Stomach (tissue), 4 donors: Measurements from ENCODE around the gene USP54.

Experiments
- CTCF ChIP-seq, 7 experiments: fragments of 450-650 bp in 4 of 7; fragments of 200-600 bp in 3 of 7; sonication (generic) in 3 of 7; IDR thresholded peaks; one replicate each; pipeline ENCODE4 v1.5.1; 2016 to 2019; ENCODE audit warnings: antibody characterized with exemption in 7 of 7, control low read depth in 2 of 7, mild to moderate bottlenecking in 1 of 7
- EP300 ChIP-seq: sonication (generic); formaldehyde crosslinking; IDR thresholded peaks from one replicate; pipeline ENCODE4 v1.6.1; 2017; ENCODE audit warnings: antibody characterized with exemption

- TF ChIP-seq CTCF (IDR thresholded peaks at IDR 0.05), result no peak
- no peak for TF ChIP-seq EP300
Observed at GRCh38 chr10:73627300-73627699, 36.2 kb upstream of the USP54 start.
